HG03342 (cell line): ENCODE results near the gene UBE2D4.
A peak's percentile ranks its signal among the peaks of the same experiment; 100 is the strongest.
"Not testable (repeated sequence)": the region's sequence is repeated elsewhere in the genome, so short reads cannot be mapped to it uniquely, and the experiment has no call there.

ENCODE experiments used
- ATAC-seq: cut with Tn5 transposase; IDR thresholded peaks from one replicate; pipeline ENCODE4 v1.9.1; 2021; ENCODE audit warnings: mild to moderate bottlenecking, moderate library complexity; ENCODE audit not compliant: unreplicated experiment

The UBE2D4 gene

DNA sequence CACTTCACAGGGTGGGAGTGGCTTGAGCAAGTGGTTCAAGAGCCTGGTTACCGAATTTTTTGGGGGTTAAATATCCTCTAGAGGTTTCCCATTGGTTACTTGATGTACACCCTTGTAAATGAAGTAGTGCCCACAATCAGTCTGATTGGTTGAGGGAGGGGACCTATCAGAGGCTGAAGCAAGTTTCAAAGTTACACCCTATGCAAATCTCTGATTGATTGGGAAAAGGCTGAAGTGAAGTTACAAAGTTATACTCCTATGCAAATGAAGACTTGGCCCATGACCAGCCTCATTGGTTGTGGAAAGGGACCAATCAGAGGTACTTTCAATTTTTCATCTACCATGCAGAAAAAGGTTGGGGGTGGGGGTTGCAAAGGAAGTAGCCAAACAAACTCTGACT lies 34.7 kb downstream of the UBE2D4 start:
- no peak for ATAC-seq

DNA sequence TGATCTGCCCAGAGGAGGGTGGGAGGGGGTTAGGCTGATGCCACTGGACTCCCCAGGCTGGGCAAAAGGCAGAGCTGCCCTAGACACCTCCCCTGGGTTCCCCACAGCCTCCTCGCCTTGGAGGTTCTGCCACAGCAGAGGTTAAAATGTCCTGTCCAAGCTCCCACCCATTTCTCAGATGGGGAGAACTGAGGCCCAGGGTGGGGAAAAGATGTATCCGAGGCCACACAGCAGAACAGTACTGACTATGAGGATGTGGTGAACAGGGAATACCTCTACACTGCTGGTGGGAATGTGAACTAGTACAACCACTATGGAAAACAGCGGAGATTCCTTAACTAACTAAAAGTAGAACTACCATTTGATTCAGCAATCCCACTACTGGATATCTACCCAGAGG lies 40.2 kb downstream of the UBE2D4 start:
- not testable (repeated sequence) for ATAC-seq

DNA sequence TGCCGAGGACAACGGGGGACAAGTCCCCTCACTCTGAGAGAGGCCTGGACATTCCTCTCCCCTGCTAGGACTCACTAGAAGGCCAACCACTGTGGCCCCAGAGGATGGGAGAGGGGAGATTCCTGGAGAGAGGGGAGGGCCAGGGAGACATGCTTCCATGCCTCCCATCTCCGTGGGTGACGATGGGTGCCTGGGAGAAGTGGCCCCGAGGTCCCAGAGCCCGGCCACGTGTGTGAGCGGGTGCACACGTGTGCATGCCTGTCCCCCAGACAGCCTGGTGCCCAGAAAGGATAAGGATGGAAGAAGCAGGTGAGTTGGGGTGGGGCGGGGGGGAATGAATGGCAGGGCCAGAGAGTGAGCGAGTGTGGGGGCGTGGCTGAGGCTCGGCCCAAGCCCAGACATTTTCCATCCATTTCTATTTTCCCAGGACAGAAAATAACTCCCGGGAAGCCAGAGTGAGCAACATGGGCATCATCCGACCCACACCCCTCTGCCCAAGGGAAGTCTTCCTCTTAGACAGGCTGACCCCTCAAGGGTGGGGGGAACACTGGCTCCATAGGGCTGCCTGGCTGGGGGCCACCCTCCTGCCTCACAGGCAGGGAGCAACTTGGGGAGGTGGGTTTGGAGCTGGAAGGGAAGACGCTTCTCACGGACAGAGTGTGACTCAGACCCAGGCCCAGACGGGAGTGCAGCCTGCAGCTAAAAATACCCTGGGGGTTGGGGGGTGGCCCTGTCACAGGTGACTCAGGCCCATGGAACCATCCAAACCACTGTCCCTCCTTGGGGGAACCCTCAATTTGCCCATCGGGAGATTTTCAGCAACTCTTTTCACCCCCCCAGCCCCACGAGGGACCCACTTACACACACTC lies 42.2 kb downstream of the UBE2D4 start:
- ATAC-seq, result not testable (repeated sequence)

DNA sequence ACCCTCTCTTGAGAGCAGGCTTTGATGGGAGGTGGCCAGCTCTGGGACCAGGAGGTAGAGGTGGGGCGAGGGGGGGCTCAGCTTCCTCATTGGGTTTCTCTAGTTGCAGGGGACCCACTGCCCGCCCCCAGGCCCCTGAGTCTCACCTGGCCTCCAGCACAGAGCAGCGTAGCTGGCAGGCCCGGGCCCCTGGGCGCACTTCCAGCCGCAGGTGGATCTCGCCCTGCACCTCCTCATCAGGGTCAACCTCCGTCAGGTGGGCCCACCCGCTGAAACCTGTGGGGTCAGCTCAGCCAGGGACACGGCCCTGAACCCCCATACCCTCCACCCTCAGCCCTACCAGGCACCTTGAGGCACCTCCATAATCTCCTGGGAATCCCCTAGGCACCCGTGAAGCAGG lies 43.4 kb downstream of the UBE2D4 start:
- not testable (repeated sequence) for ATAC-seq

DNA sequence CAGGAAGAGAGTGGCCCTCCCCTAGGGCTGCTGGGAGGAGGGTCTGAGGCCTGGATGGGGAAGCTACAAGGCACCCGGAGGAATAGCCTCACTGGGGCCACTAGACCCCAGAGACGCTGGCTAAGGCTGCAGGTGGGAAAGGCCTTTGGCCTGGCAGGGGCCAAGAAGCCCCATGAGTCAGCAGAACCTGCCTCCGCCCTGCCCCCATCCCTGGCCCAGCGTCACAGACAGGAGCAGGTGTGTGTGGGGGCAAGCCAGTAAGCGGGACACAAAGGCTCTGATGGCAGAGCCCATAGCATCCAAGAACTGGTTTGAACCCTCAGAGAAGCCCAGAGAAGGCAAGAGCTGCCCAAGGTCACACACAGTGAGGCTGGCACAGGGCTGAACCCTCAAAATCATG lies 44.5 kb downstream of the UBE2D4 start:
- ATAC-seq, result not testable (repeated sequence)

DNA sequence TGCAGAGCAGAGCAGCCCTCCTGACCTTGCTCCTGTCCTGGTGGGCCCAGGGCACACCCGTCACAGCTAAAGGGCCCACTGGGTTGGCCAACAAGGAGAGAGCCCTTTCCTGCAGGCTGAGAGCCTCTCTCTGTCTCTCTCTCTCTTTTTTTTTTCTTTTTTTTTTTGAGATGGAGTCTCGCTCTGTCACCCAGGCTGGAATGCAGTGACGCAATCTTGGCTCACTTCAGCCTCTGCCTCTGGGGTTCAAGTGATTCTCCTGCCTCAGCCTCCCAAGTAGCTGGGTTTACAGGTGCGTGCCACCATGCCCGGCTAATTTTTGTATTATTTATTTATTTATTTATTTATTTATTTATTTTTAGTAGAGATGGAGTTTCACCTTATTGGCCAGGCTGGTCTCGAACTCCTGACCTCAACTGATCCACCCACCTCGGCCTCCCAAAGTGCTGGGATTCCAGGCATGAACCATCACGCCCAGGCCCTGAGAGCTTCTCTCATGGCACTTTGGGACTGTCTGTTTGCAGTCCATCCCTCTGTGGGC lies 47.9 kb downstream of the UBE2D4 start:
- ATAC-seq, result not testable (repeated sequence)

DNA sequence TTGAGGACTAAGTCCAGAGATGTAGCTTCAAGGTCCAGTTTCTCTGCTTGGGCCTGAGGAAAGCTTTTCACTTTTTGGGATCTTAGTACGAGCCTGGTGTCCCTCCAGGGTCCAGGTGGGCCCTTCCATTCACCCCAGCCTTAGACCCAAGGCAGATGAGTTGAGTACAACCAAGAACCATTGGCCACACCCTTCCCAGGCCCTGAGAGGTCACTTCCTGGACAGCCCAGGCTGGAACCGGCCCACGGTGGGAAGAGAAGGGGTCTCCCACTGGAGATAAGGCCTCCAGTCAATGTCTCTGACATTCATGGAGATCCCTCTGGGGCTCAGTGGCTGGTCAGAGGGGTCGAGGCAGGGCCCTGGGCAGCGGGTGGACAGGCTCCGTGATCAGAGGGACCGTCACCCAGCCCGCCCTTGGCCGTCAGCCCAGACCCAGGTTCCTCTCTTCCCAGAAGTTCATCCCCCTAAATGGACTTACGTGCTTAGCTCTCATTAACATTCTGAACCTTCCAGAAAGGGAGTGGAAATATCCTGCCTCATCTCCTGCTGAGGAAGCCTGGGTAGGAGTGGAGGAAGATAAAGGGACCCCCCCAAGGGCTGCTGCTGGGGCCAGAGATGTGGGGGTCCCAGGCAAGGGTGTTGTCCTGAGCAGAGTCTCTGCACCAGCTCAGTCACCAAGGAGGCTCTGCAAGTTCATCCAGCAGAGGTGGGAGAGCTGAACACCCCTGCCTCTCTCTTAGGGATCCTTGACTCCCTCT lies 48.7 kb downstream of the UBE2D4 start:
- not testable (repeated sequence) for ATAC-seq

DNA sequence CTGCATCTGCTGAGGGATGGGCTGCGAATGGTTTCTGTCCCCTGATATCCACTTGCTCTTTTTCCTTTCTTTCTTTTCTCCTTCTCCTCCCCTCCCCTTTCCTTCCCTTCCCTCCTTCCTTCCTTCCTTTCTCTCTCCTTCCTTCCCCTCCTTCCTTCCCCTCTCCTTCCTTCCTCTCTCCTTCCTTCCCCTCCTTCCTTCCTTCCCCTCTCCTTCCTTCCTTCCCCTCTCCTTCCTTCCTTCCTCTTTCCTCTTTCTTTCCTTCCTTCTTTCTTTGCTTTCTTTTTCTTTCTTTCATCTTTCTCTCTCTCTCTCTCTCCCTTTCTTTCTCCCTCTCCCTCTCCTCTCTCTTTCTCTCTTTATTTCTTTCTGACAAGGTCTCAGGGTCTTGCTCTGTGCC lies 51.3 kb downstream of the UBE2D4 start:
- no peak for ATAC-seq

DNA sequence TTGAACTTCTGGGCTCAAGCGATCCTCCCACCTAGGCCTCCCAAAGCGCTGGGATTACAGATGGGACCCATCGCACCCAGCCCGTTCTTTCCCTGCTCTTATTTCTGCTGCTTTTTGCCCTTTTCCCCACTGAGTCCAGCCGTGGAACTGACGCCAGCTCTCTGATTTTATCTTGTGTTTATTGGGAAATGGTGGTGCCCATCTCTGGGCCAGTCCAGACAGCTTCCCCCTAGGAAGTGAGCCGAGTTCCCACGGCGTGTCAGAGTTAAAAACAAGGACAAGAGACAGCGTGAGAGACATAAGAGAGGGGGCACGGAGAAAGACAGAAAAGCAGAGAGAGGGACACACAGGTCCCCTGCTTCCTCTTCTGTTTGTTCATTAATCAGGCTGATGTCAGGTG lies 51.9 kb downstream of the UBE2D4 start:
- not testable (repeated sequence) for ATAC-seq

DNA sequence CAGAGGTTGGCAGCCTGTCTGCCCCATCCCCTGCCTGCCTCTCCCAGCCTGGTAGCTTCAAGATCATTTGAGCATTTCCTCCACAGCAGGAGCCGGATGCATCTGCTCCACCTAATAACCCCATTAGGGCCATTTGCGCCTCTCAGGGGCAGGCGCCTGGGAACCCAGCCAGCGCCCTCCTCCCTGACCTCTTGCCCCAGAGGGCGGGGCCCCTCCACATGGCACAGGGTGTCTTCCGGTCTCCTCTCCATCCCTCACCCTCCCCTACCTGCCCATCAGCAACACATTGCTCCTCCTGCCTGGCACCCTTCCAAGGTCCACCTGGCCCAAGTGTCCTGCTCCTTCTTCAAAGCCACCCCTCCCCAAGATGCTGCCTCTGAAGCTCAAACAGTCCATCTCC lies 56.6 kb downstream of the UBE2D4 start:
- ATAC-seq, result not testable (repeated sequence)

DNA sequence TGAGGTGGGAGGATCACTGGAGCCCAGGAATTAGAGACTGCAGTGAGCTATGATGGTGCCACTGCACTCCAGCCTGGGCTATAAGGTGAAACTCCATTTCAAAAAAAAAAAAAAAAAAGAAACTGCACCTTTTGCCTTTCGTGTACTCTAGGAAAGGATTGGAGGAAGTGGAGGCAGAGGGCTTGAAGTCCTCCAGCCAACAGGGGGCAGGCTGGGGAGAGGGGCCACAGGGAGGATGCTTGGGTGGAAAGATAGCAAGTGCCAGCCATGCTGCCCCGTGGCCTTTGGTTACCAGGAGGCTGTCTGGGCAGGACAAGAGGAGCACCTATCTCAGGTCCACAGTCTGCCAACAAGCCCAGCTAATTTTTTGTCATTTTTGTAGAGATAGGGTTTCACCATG lies 57.5 kb downstream of the UBE2D4 start:
- ATAC-seq, result not testable (repeated sequence)

DNA sequence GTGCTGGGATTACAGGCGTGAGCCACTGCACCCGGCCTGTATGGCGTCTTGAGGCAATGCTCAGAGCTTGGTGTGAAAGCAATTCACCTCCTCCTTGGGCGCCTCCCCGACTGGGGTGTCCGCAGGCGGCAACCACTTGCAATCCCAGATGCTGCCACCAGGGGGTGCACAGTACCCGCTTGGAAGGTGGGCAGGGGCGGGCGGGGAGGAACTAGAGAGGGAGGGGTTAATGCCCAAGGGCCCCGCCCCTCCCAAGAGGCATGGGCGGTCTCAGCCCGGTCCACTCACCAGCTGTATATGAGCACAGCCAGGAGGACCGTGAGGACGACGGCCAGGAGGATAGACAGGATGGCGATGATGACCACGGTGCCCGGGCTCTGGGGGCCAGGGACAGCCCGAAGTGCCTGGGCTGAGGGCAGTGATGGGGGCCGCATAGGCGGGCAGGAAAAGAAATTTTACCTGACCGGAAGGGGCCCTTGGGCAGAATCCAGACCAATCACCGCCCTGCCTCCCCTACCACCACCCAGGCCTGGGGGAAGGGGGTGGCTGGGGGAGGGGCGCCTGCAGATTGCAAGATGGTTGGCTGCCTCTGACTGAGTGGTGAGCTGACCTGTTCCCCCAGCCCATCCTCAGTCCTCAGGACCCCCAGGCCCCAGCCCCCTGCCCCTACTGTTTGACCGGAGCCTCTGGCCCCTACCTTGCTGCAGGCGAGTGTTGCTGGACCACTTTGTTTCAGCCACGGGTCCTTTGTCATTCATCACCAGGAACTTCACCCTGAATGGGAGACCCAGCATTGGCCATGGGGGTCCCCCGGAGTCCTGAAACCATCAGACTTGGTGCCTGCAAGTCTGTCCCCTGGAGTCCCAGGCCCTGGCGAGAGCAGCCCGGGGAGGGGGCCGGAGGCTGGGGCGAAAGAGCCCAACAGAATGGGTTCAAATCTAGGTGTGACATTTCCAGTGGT lies 59.9 kb downstream of the UBE2D4 start:
- peak; percentile 74 for ATAC-seq

DNA sequence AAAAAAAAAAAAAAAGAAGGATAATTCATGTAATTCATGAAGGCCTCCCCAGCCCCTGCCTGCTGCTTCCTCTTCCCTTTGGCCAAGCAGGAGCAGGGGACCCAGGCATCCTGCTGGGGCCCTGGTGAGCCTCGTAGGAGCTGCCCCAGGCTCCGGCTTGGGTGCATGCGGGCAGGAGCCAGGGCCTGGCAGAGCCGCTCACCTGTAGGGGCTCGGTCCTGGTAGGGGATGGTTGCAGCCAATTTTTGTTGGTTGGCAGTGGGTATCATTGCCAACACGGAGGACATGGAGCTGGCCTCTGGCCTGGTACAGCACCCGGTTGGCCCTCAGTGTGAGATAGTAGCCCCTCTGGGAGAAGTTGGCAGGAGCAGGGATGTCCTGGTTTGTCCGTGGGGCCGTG lies 61.2 kb downstream of the UBE2D4 start:
- not testable (repeated sequence) for ATAC-seq

DNA sequence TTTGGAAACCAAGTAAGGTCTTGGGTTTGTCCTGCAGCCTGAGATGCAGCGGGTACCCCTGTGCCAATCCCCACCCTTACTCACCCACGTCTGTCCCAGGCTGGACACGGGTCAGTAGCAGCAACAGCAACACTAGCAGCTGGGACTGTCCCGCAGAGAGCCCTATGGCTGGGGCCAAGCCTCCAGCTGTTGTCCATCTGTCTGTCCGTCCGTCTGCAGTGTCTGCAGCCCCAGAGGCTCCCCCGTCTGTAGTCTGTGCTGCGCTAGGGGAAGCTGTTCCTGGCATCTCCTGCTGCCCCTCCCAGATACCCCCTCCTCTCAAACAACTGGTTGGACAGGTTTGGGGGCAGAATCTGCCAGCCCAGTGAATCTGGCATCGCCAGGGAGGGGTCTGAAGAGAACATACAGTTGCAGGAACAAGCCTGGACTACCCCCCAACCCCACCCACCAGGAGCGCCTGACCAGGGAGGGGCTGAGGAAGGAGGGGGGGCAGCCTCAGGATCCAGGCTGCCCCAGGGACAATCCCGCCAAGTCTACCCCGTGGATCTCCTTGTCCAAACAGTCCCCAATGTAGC lies 63.9 kb downstream of the UBE2D4 start:
- ATAC-seq, result not testable (repeated sequence)

DNA sequence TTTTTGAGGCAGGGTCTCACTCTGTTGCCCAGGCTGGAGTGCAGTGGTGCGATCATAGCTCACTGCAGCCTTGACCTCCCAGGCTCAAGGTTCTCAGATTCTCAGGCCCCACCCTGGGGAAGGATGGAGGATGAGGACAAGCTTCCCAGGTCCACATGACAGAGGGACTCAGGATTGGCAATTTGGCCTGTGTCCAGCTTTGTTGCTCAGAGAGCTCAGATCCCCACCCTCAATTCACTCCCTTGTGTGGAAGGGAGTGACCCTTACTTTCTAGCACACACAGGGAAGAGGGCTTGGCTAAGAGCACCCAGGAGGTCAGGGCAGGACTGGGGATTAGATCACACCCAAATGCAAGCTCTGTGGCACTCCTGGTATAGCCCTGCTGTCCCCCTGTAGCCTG lies 64.6 kb downstream of the UBE2D4 start:
- not testable (repeated sequence) for ATAC-seq

DNA sequence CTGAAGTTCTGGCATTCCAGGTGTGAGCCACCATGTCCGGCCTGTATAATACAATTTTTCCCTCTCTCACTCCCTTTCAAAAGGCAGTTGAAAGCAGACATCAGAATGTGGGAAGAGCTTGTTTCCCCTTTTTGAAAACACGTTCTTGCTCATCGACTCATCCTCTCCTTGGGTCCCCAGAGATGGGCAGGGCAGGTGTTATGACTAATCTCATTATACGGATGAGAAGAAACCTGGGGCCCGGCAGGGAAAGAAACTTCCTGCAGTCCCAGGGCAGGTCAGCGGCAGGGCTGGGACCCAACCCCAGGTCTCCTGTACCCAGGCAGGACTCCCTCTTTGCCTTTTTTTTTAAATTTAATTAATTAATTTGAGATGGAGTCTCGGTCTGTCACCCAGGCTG lies 66.7 kb downstream of the UBE2D4 start:
- ATAC-seq, result peak; percentile 92

DNA sequence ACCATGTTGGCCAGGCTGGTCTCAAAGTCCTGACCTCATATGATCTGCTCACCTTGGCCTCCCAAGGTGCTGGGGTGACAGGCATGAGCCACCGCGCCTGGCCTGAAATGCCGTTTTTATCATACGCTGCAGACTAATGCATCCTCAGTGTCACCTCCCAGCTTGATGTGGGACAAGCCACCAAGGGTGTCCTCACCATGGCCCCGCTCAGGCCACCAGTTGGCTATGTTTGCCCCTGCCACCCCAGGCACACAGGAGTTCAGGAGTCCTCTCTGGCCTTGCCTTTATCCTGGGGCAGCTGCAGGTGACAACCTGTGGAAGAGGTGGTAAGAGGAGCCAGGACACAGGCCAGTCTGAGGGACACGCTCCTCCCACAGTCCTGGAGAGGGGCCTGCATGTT lies 68.4 kb downstream of the UBE2D4 start:
- ATAC-seq, result not testable (repeated sequence)

DNA sequence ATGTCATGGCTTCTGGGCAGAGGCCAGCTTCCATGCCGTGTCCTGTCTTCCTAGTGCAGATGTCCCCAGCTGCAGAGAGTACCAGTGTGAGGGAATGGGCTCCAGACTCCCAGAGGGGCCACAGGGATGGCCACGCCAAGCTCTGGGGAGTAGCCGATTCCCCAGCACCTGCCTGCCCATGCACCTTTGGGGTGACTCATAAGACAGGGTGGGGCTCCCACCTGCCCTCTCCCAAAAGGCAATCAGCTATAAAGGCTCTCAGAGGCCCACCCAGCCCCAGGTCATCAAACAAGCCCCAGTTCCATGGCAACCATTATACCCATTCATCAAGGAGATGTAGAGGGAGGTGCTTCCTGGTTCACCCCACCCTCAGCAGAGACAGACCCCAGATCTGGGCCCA lies 71.3 kb downstream of the UBE2D4 start, which contains the start of gene SPDYE1:
TSS of gene SPDYE1 (plus strand) at position 366 of the 400 bp plus-strand sequence. CDS start 2,053 bp downstream, outside the sequence.
- not testable (repeated sequence) for ATAC-seq
